Testis (tissue), 3 donors: ENCODE results near the gene LRRC4C. TPM values are rescaled to one million over a fixed set of nuclear protein-coding genes. Genes with fewer than 3 reads are reported as not detected.
A peak's percentile ranks its signal among the peaks of the same experiment; 100 is the strongest.

Experiments
- DNase-seq: peaks from one replicate; pipeline ENCODE4 v3.0.0-alpha.2; 2019
- H3K27ac ChIP-seq, 2 donors: fragments of 200-600 bp; sonication (generic); one replicate each; pipeline ENCODE4 v1.5.1; 2019
- H3K27me3 ChIP-seq: fragments of 200-600 bp; sonication (generic); one replicate; pipeline ENCODE4 v1.5.1; 2019
- H3K36me3 ChIP-seq: fragments of 200-600 bp; sonication (generic); one replicate; pipeline ENCODE4 v1.5.1; 2017; ENCODE audit warnings: low read depth; ENCODE audit errors: missing control alignments
- H3K4me1 ChIP-seq: fragments of 200-600 bp; sonication (generic); one replicate; pipeline ENCODE4 v1.5.1; 2019
- H3K4me3 ChIP-seq, 2 donors: fragments of 200-600 bp; sonication (generic); one replicate each; pipeline ENCODE4 v1.5.1; 2017 to 2019
- H3K9me3 ChIP-seq: fragments of 200-600 bp; sonication (generic); one replicate; pipeline ENCODE4 v1.5.1; 2017
- POLR2A ChIP-seq: fragments of 450-650 bp; IDR thresholded peaks from one replicate; pipeline ENCODE4 v1.6.1; 2017; ENCODE audit warnings: antibody characterized with exemption, mild to moderate bottlenecking, moderate library complexity
- WGBS, 2 donors: methylation state at CpG; one replicate each; pipeline ENCODE4 v1.1.5; 2018; 5-methylcytosine and 5-hydroxymethylcytosine counted together
- intact Hi-C: fragments of 100-400 bp; cut with DNase I; formaldehyde crosslinking; loops from one replicate; pipeline ENCODE4 v1.15.1; 2023; ENCODE audit warnings: low total_unique reads
- polyA plus RNA-seq: library from polyadenylated mRNA; stranded (reverse); fragments of 350-450 nt; fragmentation: Illumina TruSeq; extraction: RNeasy Lipid Tissue Mini Kit (QIAGEN cat#74804); gene quantifications from one replicate; pipeline ENCODE4 v1.2.3, GENCODE V29; 2014; ENCODE audit warnings: low read depth, low replicate concordance; ENCODE audit not compliant: insufficient read depth
- total RNA-seq, 2 donors: library from RNA; depleted of rRNA; stranded (reverse); fragments of >200 nt; gene quantifications; one replicate each; pipeline ENCODE4 v1.2.3, GENCODE V29; 2016
- TF ChIP-seq, protein P1 (sequence below), 3 experiments: fragments of 450-650 bp in 2 of 3; fragments of 200-600 bp in 1 of 3; sonication (generic) in 1 of 3; IDR thresholded peaks; one replicate each; pipeline ENCODE4 v1.5.1; 2016 to 2019; ENCODE audit warnings: antibody characterized with exemption in 3 of 3, mild to moderate bottlenecking in 2 of 3, moderate library complexity in 1 of 3

The LRRC4C gene
- total and polyA plus RNA-seq, 3 donors from 2014 or later, result 0.16 to 0.56 (median 0.45) TPM

DNA sequence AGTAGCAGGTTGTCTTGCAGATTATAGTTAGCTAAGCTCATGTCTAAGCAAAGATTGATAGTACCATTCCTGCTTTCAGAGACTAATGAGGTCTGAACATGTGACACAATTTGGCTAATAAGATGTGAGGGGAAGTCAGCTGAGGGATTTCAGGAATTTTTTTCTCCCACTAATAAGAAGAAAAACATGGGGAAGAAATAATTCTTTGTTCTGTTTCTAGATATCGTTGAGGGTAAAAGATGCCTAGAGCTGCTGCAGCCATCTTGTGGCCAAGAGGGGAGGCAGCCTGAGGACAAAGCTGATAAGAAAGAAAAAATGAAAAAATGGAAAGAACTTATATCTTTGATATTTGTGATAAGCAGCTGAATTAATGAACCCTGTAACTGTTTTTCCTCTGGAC is 1334.4 kb downstream of the LRRC4C start:
- Histone ChIP-seq H3K27ac (no peak overlapping the region), H3K27me3 (no peaks in the 10 kb centered on the region), H3K36me3 (no peaks in the 10 kb centered on the region), H3K9me3 (no peaks in the 10 kb centered on the region), H3K4me3 (no peak overlapping the region), H3K4me1 (no peaks in the 10 kb centered on the region)
- intact Hi-C loops, result no loop called here
- TF ChIP-seq, protein P1, sequence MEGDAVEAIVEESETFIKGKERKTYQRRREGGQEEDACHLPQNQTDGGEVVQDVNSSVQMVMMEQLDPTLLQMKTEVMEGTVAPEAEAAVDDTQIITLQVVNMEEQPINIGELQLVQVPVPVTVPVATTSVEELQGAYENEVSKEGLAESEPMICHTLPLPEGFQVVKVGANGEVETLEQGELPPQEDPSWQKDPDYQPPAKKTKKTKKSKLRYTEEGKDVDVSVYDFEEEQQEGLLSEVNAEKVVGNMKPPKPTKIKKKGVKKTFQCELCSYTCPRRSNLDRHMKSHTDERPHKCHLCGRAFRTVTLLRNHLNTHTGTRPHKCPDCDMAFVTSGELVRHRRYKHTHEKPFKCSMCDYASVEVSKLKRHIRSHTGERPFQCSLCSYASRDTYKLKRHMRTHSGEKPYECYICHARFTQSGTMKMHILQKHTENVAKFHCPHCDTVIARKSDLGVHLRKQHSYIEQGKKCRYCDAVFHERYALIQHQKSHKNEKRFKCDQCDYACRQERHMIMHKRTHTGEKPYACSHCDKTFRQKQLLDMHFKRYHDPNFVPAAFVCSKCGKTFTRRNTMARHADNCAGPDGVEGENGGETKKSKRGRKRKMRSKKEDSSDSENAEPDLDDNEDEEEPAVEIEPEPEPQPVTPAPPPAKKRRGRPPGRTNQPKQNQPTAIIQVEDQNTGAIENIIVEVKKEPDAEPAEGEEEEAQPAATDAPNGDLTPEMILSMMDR (IDR thresholded peaks at IDR 0.05), result peak in 2 of 3 experiments; percentile 9 to 16
- TF ChIP-seq POLR2A, result no peak
- WGBS, 2 donors, result 37 to 48% methylated on average over 1 of the region's 1 CpG
- peak; percentile 23 for DNase-seq

DNA sequence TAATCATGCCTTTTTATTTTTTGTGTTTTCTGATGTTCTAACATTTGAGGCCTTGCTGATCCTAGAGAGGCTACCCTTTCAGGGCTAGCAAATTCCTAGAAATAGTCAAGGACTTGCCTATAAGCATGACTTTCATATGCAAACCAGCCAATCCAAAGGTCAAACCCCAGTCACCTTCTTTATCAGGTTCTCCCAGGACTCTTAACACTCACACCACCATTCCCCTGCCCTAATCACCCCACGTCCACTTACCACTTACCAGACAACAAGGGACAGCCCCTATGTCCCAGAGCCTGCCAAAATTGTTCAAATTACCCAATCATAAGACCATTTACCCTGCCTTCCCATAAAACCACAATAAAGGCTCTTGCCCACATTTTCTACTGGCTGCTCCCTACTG is 1339.8 kb downstream of the LRRC4C start:
- H3K36me3 ChIP-seq, result no peaks in the 10 kb centered on the region
- WGBS, 2 donors, result 82 to 83% methylated on average over 1 of the region's 1 CpG
- H3K4me1 ChIP-seq, result no peaks in the 10 kb centered on the region
- no peak overlapping the region for H3K27ac ChIP-seq
- H3K27me3 ChIP-seq, result no peaks in the 10 kb centered on the region
- intact Hi-C loops, result no loop called here
- no peak overlapping the region for H3K4me3 ChIP-seq
- no peak for DNase-seq
- no peaks in the 10 kb centered on the region for H3K9me3 ChIP-seq
- no peak for TF ChIP-seq POLR2A
- TF ChIP-seq, protein P1 (IDR thresholded peaks at IDR 0.05), result no peak

DNA sequence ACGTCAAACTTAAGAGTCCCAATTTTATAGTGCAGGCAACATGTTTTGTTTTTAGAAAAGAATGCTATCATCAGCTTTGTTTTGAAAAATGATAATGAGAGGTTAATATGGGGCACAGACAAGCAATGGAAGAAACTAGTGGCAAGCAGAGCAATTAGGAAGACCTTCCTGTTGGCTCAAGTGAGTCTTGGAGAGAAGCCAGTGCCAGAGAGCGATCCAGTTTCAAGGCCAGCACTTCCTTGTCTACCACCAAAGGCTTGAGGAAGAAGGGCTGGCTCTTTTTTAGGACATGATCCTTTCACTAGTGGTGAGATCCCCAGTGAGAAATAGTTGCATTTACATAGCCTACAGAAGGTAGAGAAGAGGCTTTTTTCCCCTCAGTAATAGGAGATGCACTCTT is 1340.7 kb downstream of the LRRC4C start:
- intact Hi-C loops, result no loop called here
- TF ChIP-seq POLR2A, result no peak
- TF ChIP-seq, protein P1 (IDR thresholded peaks at IDR 0.05), result no peak
- Histone ChIP-seq H3K9me3 (no peaks in the 10 kb centered on the region), H3K4me1 (no peaks in the 10 kb centered on the region), H3K4me3 (no peak overlapping the region), H3K27ac (no peak overlapping the region), H3K27me3 (no peaks in the 10 kb centered on the region), H3K36me3 (no peaks in the 10 kb centered on the region)
- no peak for DNase-seq
- WGBS, 2 donors, result 49 to 50% methylated on average over 2 of the region's 2 CpGs

DNA sequence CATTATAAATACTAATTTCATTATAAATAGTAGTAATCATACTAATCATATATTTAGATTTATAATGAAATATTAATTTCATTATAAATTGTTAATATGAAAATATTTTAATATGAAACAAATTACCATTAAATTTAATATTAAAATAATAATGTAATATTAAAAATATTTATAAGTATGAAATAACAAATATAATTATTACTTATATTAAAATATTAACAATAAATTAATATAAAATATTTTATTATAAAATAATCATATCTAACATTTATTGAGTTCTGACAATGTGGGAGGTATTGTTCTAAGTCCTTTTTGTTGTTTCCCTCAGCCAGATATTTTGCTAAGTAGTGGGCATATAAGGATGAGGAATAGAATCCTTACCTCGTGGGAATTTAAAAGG is 1341.4 kb downstream of the LRRC4C start:
- Histone ChIP-seq H3K4me3 (no peak overlapping the region), H3K27ac (no peak overlapping the region), H3K36me3 (no peaks in the 10 kb centered on the region), H3K4me1 (no peaks in the 10 kb centered on the region), H3K27me3 (no peaks in the 10 kb centered on the region), H3K9me3 (no peaks in the 10 kb centered on the region)
- intact Hi-C loops, result no loop called here
- no peak for TF ChIP-seq POLR2A
- TF ChIP-seq, protein P1 (IDR thresholded peaks at IDR 0.05), result no peak
- DNase-seq, result no peak
- WGBS, 2 donors, result 68 to 80% methylated on average over 1 of the region's 1 CpG

DNA sequence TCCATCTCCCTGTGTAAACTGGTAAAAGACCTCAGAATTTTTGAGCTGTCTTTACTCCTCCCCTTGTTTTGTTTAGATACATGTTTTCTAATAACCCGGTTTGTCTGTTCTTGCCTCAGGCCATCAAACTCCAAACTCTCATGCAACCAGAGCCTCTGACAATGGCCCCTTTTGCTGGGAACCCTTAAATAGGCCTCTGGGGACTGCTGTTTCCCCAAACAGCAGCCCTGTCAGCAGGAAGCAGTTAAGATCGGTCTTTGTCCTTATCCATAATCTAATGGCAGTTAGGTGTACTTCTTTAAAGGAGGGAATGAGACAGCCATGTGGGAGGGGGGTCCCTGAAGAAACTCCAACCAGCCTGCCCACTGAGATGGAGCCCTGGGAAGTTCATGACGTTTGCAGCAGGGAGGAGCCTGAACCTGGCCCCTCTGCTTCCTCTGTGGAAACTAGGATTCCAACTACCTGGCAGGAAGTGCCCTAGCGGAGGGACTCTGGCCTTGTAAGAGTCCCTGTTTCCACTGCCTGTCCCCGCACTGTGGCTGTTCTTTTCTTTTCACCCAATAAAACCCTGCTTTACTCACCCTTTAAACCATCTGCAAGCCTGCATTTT is 1354.4 kb downstream of the LRRC4C start:
- WGBS, 2 donors, result 76% methylated on average over 5 of the region's 5 CpGs
- intact Hi-C loops, result no loop called here
- TF ChIP-seq, protein P1 (IDR thresholded peaks at IDR 0.05), result no peak
- no peak for TF ChIP-seq POLR2A
- H3K9me3 ChIP-seq, result no peaks in the 10 kb centered on the region
- no peak overlapping the region for H3K4me3 ChIP-seq
- H3K27me3 ChIP-seq, result no peaks in the 10 kb centered on the region
- no peaks in the 10 kb centered on the region for H3K4me1 ChIP-seq
- H3K27ac ChIP-seq, result no peak overlapping the region
- H3K36me3 ChIP-seq, result no peaks in the 10 kb centered on the region
- DNase-seq, result no peak
